Measurements from ENCODE around the gene AMDHD2.
"Not testable (repeated sequence)": the region's sequence is repeated elsewhere in the genome, so short reads cannot be mapped to it uniquely, and the experiment has no call there.

Gene AMDHD2

GRCh38 chr16:2477327-2477726 is 42.8 kb upstream of the AMDHD2 start:
- TF ChIP-seq EZH2 (optimal IDR thresholded peaks at IDR 0.05; ENCODE audit: low read depth, low read length) (no peak), EZH2phosphoT487 (IDR thresholded peaks at IDR 0.05; ENCODE audit: low read length) (no peak), CTCF (IDR thresholded peaks at IDR 0.05; ENCODE audit: low read length) (no peak)
- DNase-seq: no peak
- Histone ChIP-seq H3F3A (ENCODE audit: insufficient read depth, low read length) (peaks cover 6% of the 10 kb centered on the region; the same call in 1 of the 2 replicates), H3K4me3 (ENCODE audit: low read length) (no peak overlapping the region), H4K20me1 (ENCODE audit: insufficient read depth, low read length) (no peaks in the 10 kb centered on the region), H3K9me2 (replicated peaks; ENCODE audit: insufficient read depth, low read length) (no peaks in the 10 kb centered on the region), H3K4me1 (ENCODE audit: low read length) (no peaks in the 10 kb centered on the region), H3K27ac (ENCODE audit: low read length) (no peak overlapping the region), H3K9me3 (replicated peaks; ENCODE audit: insufficient read depth, low read length) (no peaks in the 10 kb centered on the region), H3K9ac (ENCODE audit: low read length) (no peak overlapping the region), H3K4me2 (ENCODE audit: low read depth, low read length) (no peak overlapping the region), H3K36me3 (replicated peaks; ENCODE audit: insufficient read depth, low read length) (no peaks in the 10 kb centered on the region), H3K27me3 (replicated peaks; ENCODE audit: insufficient read depth, low read length) (peaks cover 11% of the 10 kb centered on the region), H2AFZ (ENCODE audit: low read length) (no peak overlapping the region), H3K79me2 (ENCODE audit: low read length) (peaks cover 26% of the 10 kb centered on the region)

- peaks cover 26% of the 10 kb centered on the region for H3K79me2 ChIP-seq (ENCODE audit: low read length)
- no peaks in the 10 kb centered on the region for H3K4me1 ChIP-seq (ENCODE audit: low read length)
- no peaks in the 10 kb centered on the region for H4K20me1 ChIP-seq (ENCODE audit: insufficient read depth, low read length)
- no peak overlapping the region for H3K9ac ChIP-seq (ENCODE audit: low read length)
- H3K27me3 ChIP-seq (replicated peaks; ENCODE audit: insufficient read depth, low read length): peaks cover 2% of the 10 kb centered on the region; the same call in 1 of the 2 replicates
- H3K4me2 ChIP-seq (ENCODE audit: low read depth, low read length): no peak overlapping the region
- no peaks in the 10 kb centered on the region for H3K9me2 ChIP-seq (replicated peaks; ENCODE audit: insufficient read depth, low read length)
- no peak overlapping the region for H3K4me3 ChIP-seq (ENCODE audit: low read length)
- no peaks in the 10 kb centered on the region for H3K9me3 ChIP-seq (replicated peaks; ENCODE audit: insufficient read depth, low read length)
- H2AFZ ChIP-seq (ENCODE audit: low read length): no peak overlapping the region
- H3K27ac ChIP-seq (ENCODE audit: low read length): no peak overlapping the region
- no peaks in the 10 kb centered on the region for H3K36me3 ChIP-seq (replicated peaks; ENCODE audit: insufficient read depth, low read length)
- peaks cover 6% of the 10 kb centered on the region; the same call in 1 of the 2 replicates for H3F3A ChIP-seq (ENCODE audit: insufficient read depth, low read length)
- no peak for DNase-seq
- no peak for TF ChIP-seq EZH2 (optimal IDR thresholded peaks at IDR 0.05; ENCODE audit: low read depth, low read length)
Observed at GRCh38 chr16:2478279-2478678, 41.9 kb upstream of the AMDHD2 start.

GRCh38 chr16:2479996-2480395 is 40.2 kb upstream of the AMDHD2 start:
- H4K20me1 ChIP-seq (ENCODE audit: insufficient read depth, low read length); DNase-seq; H3K36me3 ChIP-seq (replicated peaks; ENCODE audit: insufficient read depth, low read length); H3K4me2 ChIP-seq (ENCODE audit: low read depth, low read length); H3K9ac ChIP-seq (ENCODE audit: low read length); H3K9me2 ChIP-seq (replicated peaks; ENCODE audit: insufficient read depth, low read length); H3K27me3 ChIP-seq (replicated peaks; ENCODE audit: insufficient read depth, low read length); H3K9me3 ChIP-seq (replicated peaks; ENCODE audit: insufficient read depth, low read length); H3K27ac ChIP-seq (ENCODE audit: low read length); H3F3A ChIP-seq (ENCODE audit: insufficient read depth, low read length); H2AFZ ChIP-seq (ENCODE audit: low read length); H3K4me1 ChIP-seq (ENCODE audit: low read length); H3K4me3 ChIP-seq (ENCODE audit: low read length): not testable (repeated sequence)
- peaks cover 26% of the 10 kb centered on the region for H3K79me2 ChIP-seq (ENCODE audit: low read length)

GRCh38 chr16:2480948-2481347 is 39.2 kb upstream of the AMDHD2 start:
- no peak overlapping the region for H3K9ac ChIP-seq (ENCODE audit: low read length)
- H3K4me2 ChIP-seq (ENCODE audit: low read depth, low read length): no peak overlapping the region
- H2AFZ ChIP-seq (ENCODE audit: low read length): no peak overlapping the region
- no peaks in the 10 kb centered on the region for H4K20me1 ChIP-seq (ENCODE audit: insufficient read depth, low read length)
- H3K4me1 ChIP-seq (ENCODE audit: low read length): no peaks in the 10 kb centered on the region
- no peaks in the 10 kb centered on the region for H3K9me3 ChIP-seq (replicated peaks; ENCODE audit: insufficient read depth, low read length)
- H3K36me3 ChIP-seq (replicated peaks; ENCODE audit: insufficient read depth, low read length): no peaks in the 10 kb centered on the region
- H3K4me3 ChIP-seq (ENCODE audit: low read length): no peak overlapping the region
- no peak for DNase-seq
- H3K27me3 ChIP-seq (replicated peaks; ENCODE audit: insufficient read depth, low read length): no peaks in the 10 kb centered on the region
- no peak overlapping the region for H3K27ac ChIP-seq (ENCODE audit: low read length)
- H3F3A ChIP-seq (ENCODE audit: insufficient read depth, low read length): peaks cover 4% of the 10 kb centered on the region; the same call in 1 of the 2 replicates
- peaks cover 22% of the 10 kb centered on the region for H3K79me2 ChIP-seq (ENCODE audit: low read length)
- no peaks in the 10 kb centered on the region for H3K9me2 ChIP-seq (replicated peaks; ENCODE audit: insufficient read depth, low read length)
- TF ChIP-seq EZH2phosphoT487 (IDR thresholded peaks at IDR 0.05; ENCODE audit: low read length) (no peak), EZH2 (optimal IDR thresholded peaks at IDR 0.05; ENCODE audit: low read depth, low read length) (no peak), CTCF (IDR thresholded peaks at IDR 0.05; ENCODE audit: low read length) (no peak)

Measured in MM.1S (cell line).